GM23248 (cell line): ENCODE measurements around the gene AJAP1.

Experiments used
- EZH2 ChIP-seq: fragments of 200-600 bp; sonication (generic); IDR thresholded peaks from 2 replicates; pipeline ENCODE4 v1.6.1; 2018; ENCODE audit warnings: antibody characterized with exemption, mild to moderate bottlenecking; ENCODE audit not compliant: insufficient read depth, poor library complexity, severe bottlenecking
- EZH2phosphoT487 ChIP-seq: fragments of 200-600 bp; sonication (generic); IDR thresholded peaks from 2 replicates; pipeline ENCODE4 v1.6.1; 2018; ENCODE audit warnings: antibody characterized with exemption, moderate library complexity, mild to moderate bottlenecking, low read depth; ENCODE audit not compliant: insufficient read depth

DNA sequence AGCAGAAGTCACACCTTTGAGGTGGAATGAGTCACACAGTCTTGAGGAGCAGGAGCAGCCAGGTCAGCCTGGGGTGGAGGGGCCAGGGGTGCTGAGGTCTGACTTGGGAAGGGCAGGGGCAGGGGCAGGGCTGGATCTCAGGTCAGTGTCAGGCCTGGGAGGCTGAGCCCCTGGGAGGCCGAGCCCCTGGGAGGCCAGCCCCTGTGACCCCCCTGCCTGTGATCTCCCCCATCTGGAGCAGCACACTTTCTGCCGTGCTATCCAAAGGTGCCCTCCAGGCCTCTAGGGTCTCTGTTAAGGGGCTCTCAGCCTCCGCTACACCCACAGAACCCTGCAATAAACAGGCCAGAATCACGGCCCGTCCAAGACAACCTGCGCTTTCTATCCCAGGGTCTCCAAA is 36.9 kb upstream of the AJAP1 start:
- no peak for TF ChIP-seq EZH2
- TF ChIP-seq EZH2phosphoT487, result no peak
